ENCODE results near the gene C2orf80. TPM values are rescaled to one million over a fixed set of nuclear protein-coding genes. Genes with fewer than 3 reads are reported as not detected.
"Not testable (repeated sequence)": the region's sequence is repeated elsewhere in the genome, so short reads cannot be mapped to it uniquely, and the experiment has no call there.

The C2orf80 gene
- polyA plus RNA-seq (2013, experiment 1 of 2), result not detected
- polyA plus RNA-seq (2013, experiment 2 of 2), result not detected

- 78 to 88% methylated on average over 5 to 8 of the region's 10 CpGs for WGBS, 2 experiments (ENCODE audit: insufficient coverage in 2 of 2)
- no peaks in the 10 kb centered on the region for H3K9me3 ChIP-seq (ENCODE audit: control insufficient read depth, low read length)
- H3K27ac ChIP-seq (ENCODE audit: low read depth, low read length, severe bottlenecking), result peak within 1 kb of the TSS; percentile 3
- H3K4me1 ChIP-seq (ENCODE audit: control insufficient read depth, insufficient read depth, low read length, poor library complexity, severe bottlenecking), result no peaks in the 10 kb centered on the region
- no peak within 1 kb of the TSS for H3K4me3 ChIP-seq (ENCODE audit: extremely low read depth, insufficient read depth, low read length, poor library complexity, severe bottlenecking)
- H3K36me3 ChIP-seq (ENCODE audit: control insufficient read depth, insufficient read depth, low read length), result no peaks in the 10 kb centered on the region
Observed at GRCh38 chr2:208189810-208190503, at the start of gene C2orf80. C2orf80 (minus strand) TSS chr2:208190030; CDS start chr2:208186986, 3,044 bp downstream.

- no peaks in the 10 kb centered on the region for H3K9me3 ChIP-seq (ENCODE audit: control insufficient read depth, low read length)
- WGBS, 2 experiments (ENCODE audit: insufficient coverage in 2 of 2), result no CpG with 5 or more reads among the region's 2 CpGs
- no peak overlapping the region for H3K27ac ChIP-seq (ENCODE audit: low read depth, low read length, severe bottlenecking)
- H3K4me1 ChIP-seq (ENCODE audit: control insufficient read depth, insufficient read depth, low read length, poor library complexity, severe bottlenecking), result no peaks in the 10 kb centered on the region
- peaks cover 49% of the 10 kb centered on the region for H3K36me3 ChIP-seq (ENCODE audit: control insufficient read depth, insufficient read depth, low read length)
- H3K4me3 ChIP-seq (ENCODE audit: extremely low read depth, insufficient read depth, low read length, poor library complexity, severe bottlenecking), result no peak overlapping the region
Observed at GRCh38 chr2:208235860-208236259, 46.0 kb upstream of the C2orf80 start.

- H3K4me3 ChIP-seq (ENCODE audit: extremely low read depth, insufficient read depth, low read length, poor library complexity, severe bottlenecking), result no peak overlapping the region
- no peaks in the 10 kb centered on the region for H3K9me3 ChIP-seq (ENCODE audit: control insufficient read depth, low read length)
- WGBS, 2 experiments (ENCODE audit: insufficient coverage in 2 of 2), result 100% methylated on average over 1 of the region's 1 CpG; no CpG with 5 or more reads in 1 of the 2 experiments
- H3K27ac ChIP-seq (ENCODE audit: low read depth, low read length, severe bottlenecking), result no peak overlapping the region
- peaks cover 38% of the 10 kb centered on the region for H3K36me3 ChIP-seq (ENCODE audit: control insufficient read depth, insufficient read depth, low read length)
- no peaks in the 10 kb centered on the region for H3K4me1 ChIP-seq (ENCODE audit: control insufficient read depth, insufficient read depth, low read length, poor library complexity, severe bottlenecking)
Observed at GRCh38 chr2:208234786-208235185, 45.0 kb upstream of the C2orf80 start.

GRCh38 chr2:208228476-208228875 is 38.6 kb upstream of the C2orf80 start:
- H3K9me3 ChIP-seq (ENCODE audit: control insufficient read depth, low read length), result no peaks in the 10 kb centered on the region
- WGBS, 2 experiments (ENCODE audit: insufficient coverage in 2 of 2), result 100% methylated on average over 1 of the region's 1 CpG; no CpG with 5 or more reads in 1 of the 2 experiments
- no peaks in the 10 kb centered on the region for H3K4me1 ChIP-seq (ENCODE audit: control insufficient read depth, insufficient read depth, low read length, poor library complexity, severe bottlenecking)
- H3K36me3 ChIP-seq (ENCODE audit: control insufficient read depth, insufficient read depth, low read length), result no peaks in the 10 kb centered on the region
- H3K27ac ChIP-seq (ENCODE audit: low read depth, low read length, severe bottlenecking), result no peak overlapping the region
- no peak overlapping the region for H3K4me3 ChIP-seq (ENCODE audit: extremely low read depth, insufficient read depth, low read length, poor library complexity, severe bottlenecking)

GRCh38 chr2:208227581-208228232 is 37.9 kb upstream of the C2orf80 start:
- H3K9me3 ChIP-seq (ENCODE audit: control insufficient read depth, low read length), result no peaks in the 10 kb centered on the region
- 92 to 93% methylated on average over 29 to 30 of the region's 33 CpGs for WGBS, 2 experiments (ENCODE audit: insufficient coverage in 2 of 2)
- H3K27ac ChIP-seq (ENCODE audit: low read depth, low read length, severe bottlenecking), result no peak overlapping the region
- no peaks in the 10 kb centered on the region for H3K4me1 ChIP-seq (ENCODE audit: control insufficient read depth, insufficient read depth, low read length, poor library complexity, severe bottlenecking)
- no peak overlapping the region for H3K4me3 ChIP-seq (ENCODE audit: extremely low read depth, insufficient read depth, low read length, poor library complexity, severe bottlenecking)
- no peaks in the 10 kb centered on the region for H3K36me3 ChIP-seq (ENCODE audit: control insufficient read depth, insufficient read depth, low read length)

GRCh38 chr2:208224802-208225201 is 35.0 kb upstream of the C2orf80 start:
- Histone ChIP-seq H3K4me3 (ENCODE audit: extremely low read depth, insufficient read depth, low read length, poor library complexity, severe bottlenecking) (no peak overlapping the region), H3K9me3 (ENCODE audit: control insufficient read depth, low read length) (no peaks in the 10 kb centered on the region), H3K36me3 (ENCODE audit: control insufficient read depth, insufficient read depth, low read length) (no peaks in the 10 kb centered on the region), H3K27ac (ENCODE audit: low read depth, low read length, severe bottlenecking) (no peak overlapping the region), H3K4me1 (ENCODE audit: control insufficient read depth, insufficient read depth, low read length, poor library complexity, severe bottlenecking) (no peaks in the 10 kb centered on the region)
- WGBS, 2 experiments (ENCODE audit: insufficient coverage in 2 of 2), result 82% methylated on average over 2 of the region's 2 CpGs; no CpG with 5 or more reads in 1 of the 2 experiments

- Histone ChIP-seq H3K4me3 (ENCODE audit: extremely low read depth, insufficient read depth, low read length, poor library complexity, severe bottlenecking) (no peak overlapping the region), H3K27ac (ENCODE audit: low read depth, low read length, severe bottlenecking) (no peak overlapping the region), H3K9me3 (ENCODE audit: control insufficient read depth, low read length) (no peaks in the 10 kb centered on the region), H3K4me1 (ENCODE audit: control insufficient read depth, insufficient read depth, low read length, poor library complexity, severe bottlenecking) (no peaks in the 10 kb centered on the region), H3K36me3 (ENCODE audit: control insufficient read depth, insufficient read depth, low read length) (no peaks in the 10 kb centered on the region)
- WGBS, 2 experiments (ENCODE audit: insufficient coverage in 2 of 2), result 93 to 100% methylated on average over 2 to 3 of the region's 3 CpGs
Observed at GRCh38 chr2:208222351-208222750, 32.5 kb upstream of the C2orf80 start.

GRCh38 chr2:208221873-208222272 is 32.0 kb upstream of the C2orf80 start:
- not testable (repeated sequence) for H3K4me1 ChIP-seq (ENCODE audit: control insufficient read depth, insufficient read depth, low read length, poor library complexity, severe bottlenecking); H3K4me3 ChIP-seq (ENCODE audit: extremely low read depth, insufficient read depth, low read length, poor library complexity, severe bottlenecking); H3K27ac ChIP-seq (ENCODE audit: low read depth, low read length, severe bottlenecking); H3K36me3 ChIP-seq (ENCODE audit: control insufficient read depth, insufficient read depth, low read length); H3K9me3 ChIP-seq (ENCODE audit: control insufficient read depth, low read length)
- WGBS, 2 experiments (ENCODE audit: insufficient coverage in 2 of 2), result 72 to 80% methylated on average over 1 to 3 of the region's 3 CpGs

GRCh38 chr2:208210688-208211451 is 21.0 kb upstream of the C2orf80 start:
- no peaks in the 10 kb centered on the region for H3K4me1 ChIP-seq (ENCODE audit: control insufficient read depth, insufficient read depth, low read length, poor library complexity, severe bottlenecking)
- H3K9me3 ChIP-seq (ENCODE audit: control insufficient read depth, low read length), result no peaks in the 10 kb centered on the region
- no peaks in the 10 kb centered on the region for H3K36me3 ChIP-seq (ENCODE audit: control insufficient read depth, insufficient read depth, low read length)
- H3K4me3 ChIP-seq (ENCODE audit: extremely low read depth, insufficient read depth, low read length, poor library complexity, severe bottlenecking), result no peak overlapping the region
- 86 to 91% methylated on average over 5 to 9 of the region's 9 CpGs for WGBS, 2 experiments (ENCODE audit: insufficient coverage in 2 of 2)
- H3K27ac ChIP-seq (ENCODE audit: low read depth, low read length, severe bottlenecking), result no peak overlapping the region

- no peaks in the 10 kb centered on the region for H3K9me3 ChIP-seq (ENCODE audit: control insufficient read depth, low read length)
- H3K27ac ChIP-seq (ENCODE audit: low read depth, low read length, severe bottlenecking), result no peak overlapping the region
- no peaks in the 10 kb centered on the region for H3K4me1 ChIP-seq (ENCODE audit: control insufficient read depth, insufficient read depth, low read length, poor library complexity, severe bottlenecking)
- 90 to 95% methylated on average over 4 to 5 of the region's 9 CpGs for WGBS, 2 experiments (ENCODE audit: insufficient coverage in 2 of 2)
- no peak overlapping the region for H3K4me3 ChIP-seq (ENCODE audit: extremely low read depth, insufficient read depth, low read length, poor library complexity, severe bottlenecking)
- no peaks in the 10 kb centered on the region for H3K36me3 ChIP-seq (ENCODE audit: control insufficient read depth, insufficient read depth, low read length)
Observed at GRCh38 chr2:208208335-208209085, 18.7 kb upstream of the C2orf80 start.

Measured in mesodermal cell (in vitro differentiated cells).